Measurements from ENCODE around the gene SAPCD2. TPM values are rescaled to one million over a fixed set of nuclear protein-coding genes. Genes with fewer than 3 reads are reported as not detected.

The SAPCD2 gene
- total and polyA plus RNA-seq, 2 of the 8 experiments (the other 6 are each of a cell fraction or from before 2014, with no cell fraction given): 12.7 to 32.1 TPM

DNA sequence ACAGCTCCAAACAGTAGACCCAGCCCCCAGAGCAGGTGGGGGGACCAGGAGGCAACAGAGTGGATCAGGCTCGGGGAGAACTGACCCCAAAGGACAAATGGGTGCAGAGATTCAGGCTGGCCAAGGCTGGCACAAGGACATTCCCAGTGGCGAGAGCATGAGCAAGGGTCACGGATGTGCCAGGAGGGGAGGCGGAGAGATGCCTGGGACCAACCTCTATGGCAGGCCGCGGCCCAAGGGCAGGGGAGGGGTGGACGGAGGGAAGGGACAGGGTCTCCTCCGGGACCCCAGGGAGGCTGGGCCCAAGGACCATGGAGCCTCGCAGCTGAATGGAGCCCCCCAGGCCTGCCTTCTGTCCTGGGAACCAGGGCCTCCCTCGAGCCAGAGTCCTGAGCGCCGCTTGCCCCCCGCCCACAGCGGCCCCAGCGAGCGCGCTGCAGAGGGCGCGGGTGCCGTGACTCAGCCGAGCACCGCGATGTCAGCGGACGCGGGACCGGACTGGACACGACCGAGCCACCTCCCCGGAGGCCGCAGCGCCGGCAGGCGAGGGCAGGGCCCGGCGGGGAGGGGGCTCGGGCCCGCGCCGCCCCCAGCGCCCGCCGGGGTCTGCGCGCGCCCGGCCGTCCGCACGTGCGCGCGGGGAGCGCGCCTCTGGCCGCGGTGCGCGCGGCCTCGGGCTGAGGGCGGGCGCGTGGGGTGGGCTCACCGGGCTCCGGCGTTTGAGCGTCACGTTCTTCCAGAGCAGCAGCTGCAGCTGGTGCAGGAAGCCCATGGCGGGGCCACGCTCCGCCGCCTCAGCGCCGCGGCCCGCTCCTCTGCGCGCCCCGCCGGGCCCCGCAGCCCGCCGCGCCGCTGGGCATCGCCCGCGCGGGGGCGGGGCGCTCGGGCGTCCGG is 42.7 kb downstream of the SAPCD2 start, which contains the start of gene ABCA2:
TSS of gene ABCA2 (minus strand) at position 869 of the 894 bp plus-strand sequence. CDS start at position 772, 97 bp downstream.
- H2AK5ac ChIP-seq (ENCODE audit: low read depth, low read length): no peak within 1 kb of the TSS
- WGBS, 2 experiments (ENCODE audit: extremely low coverage in 1 of 2, insufficient coverage in 1 of 2, insufficient read length in 1 of 2, insufficient replicate concordance in 2 of 2, low coverage in 1 of 2, low lambda C conversion rate in 2 of 2, missing lambda C conversion rate in 1 of 2): 38% methylated on average over 16 of the region's 95 CpGs; no CpG with 5 or more reads in 1 of the 2 experiments
- no peak within 1 kb of the TSS for H3K14ac ChIP-seq (ENCODE audit: insufficient read length)
- peaks cover 0 to 4% of the 10 kb centered on the region in 2 experiments for H4K20me1 ChIP-seq (replicated peaks in 1 of 2; ENCODE audit: control insufficient read depth in 1 of 2, insufficient read depth in 2 of 2, low read length in 2 of 2)
- peak within 1 kb of the TSS; percentile 82; the same call in 1 of the 2 replicates for H2AFZ ChIP-seq (ENCODE audit: low read length)
- peak within 1 kb of the TSS; percentile 46 for H4K8ac ChIP-seq (ENCODE audit: extremely low read depth, insufficient read depth, low read length)
- DNase-seq (ENCODE audit: low read depth in 1 of 2, low spot score in 2 of 2) (no peak), FAIRE-seq (no peak)
- no peak within 1 kb of the TSS; a peak in 2 of 7 replicates for H3K9ac ChIP-seq (replicated peaks in 1 of 4; ENCODE audit: extremely low read depth in 1 of 4, low read depth in 3 of 4, low read length in 3 of 4)
- peak within 1 kb of the TSS; percentile 88; the same call in 1 of the 2 replicates for H2BK15ac ChIP-seq (ENCODE audit: low read length)
- H3K18ac ChIP-seq (ENCODE audit: extremely low read depth, low read length): peak within 1 kb of the TSS; percentile 60
- H3K4ac ChIP-seq (replicated peaks; ENCODE audit: insufficient read length, low read depth, low read length): peak within 1 kb of the TSS; percentile 80
- H3K36me3 ChIP-seq (ENCODE audit: control insufficient read depth in 2 of 4, insufficient read depth in 4 of 4, low read length in 3 of 4): no peaks in the 10 kb centered on the region
- H3K4me3 ChIP-seq (ENCODE audit: extremely low read depth in 1 of 4, insufficient read depth in 2 of 4, low read depth in 3 of 4, low read length in 4 of 4): peak within 1 kb of the TSS; percentile 37 to 78 (median 46)
- no peaks in the 10 kb centered on the region for H3K79me1 ChIP-seq (ENCODE audit: low read depth, low read length)
- H2BK120ac ChIP-seq (replicated peaks; ENCODE audit: low read depth, low read length): no peak within 1 kb of the TSS
- no peak within 1 kb of the TSS for H2BK5ac ChIP-seq (ENCODE audit: low read depth, low read length)
- H4K91ac ChIP-seq (replicated peaks; ENCODE audit: insufficient read length, low read length): peak within 1 kb of the TSS; percentile 59
- CTCF ChIA-PET (ENCODE audit: partially characterized antibody): interaction anchor here (0.8 to 8.5 kb wide), 26 partner anchors 7 to 234 kb away, joined by 3 to 110 read pairs (median 10); partner anchors contain the start of genes AJM1, C8G, CLIC3 and LCNL1
- peaks cover 4% of the 10 kb centered on the region; the same call in 1 of the 2 replicates for H3K23me2 ChIP-seq (ENCODE audit: low read depth, low read length)
- H2BK12ac ChIP-seq (ENCODE audit: low read depth, low read length): no peak within 1 kb of the TSS; the same call in 1 of the 2 replicates
- no peak within 1 kb of the TSS for H2BK20ac ChIP-seq (ENCODE audit: low read length)
- H3K56ac ChIP-seq (replicated peaks; ENCODE audit: insufficient read length, low read depth, low read length): no peak within 1 kb of the TSS
- H3K9me3 ChIP-seq (ENCODE audit: insufficient read depth in 2 of 2, low read depth in 1 of 2, low read length in 1 of 2): no peaks in the 10 kb centered on the region
- peak within 1 kb of the TSS; percentile 39 to 91 for H3K4me2 ChIP-seq (ENCODE audit: insufficient read depth in 1 of 2, low read depth in 2 of 2, low read length in 2 of 2)
- POLR2A ChIA-PET (ENCODE audit: partially characterized antibody): interaction anchor here (1.2 kb wide), 1 partner anchor 213 kb away, joined by 3 read pairs; the partner anchor contains the start of gene TUBB4B
- no peak within 1 kb of the TSS for H4K5ac ChIP-seq (ENCODE audit: insufficient read length, low read depth, low read length)
- no peaks in the 10 kb centered on the region for H3K79me2 ChIP-seq (ENCODE audit: control insufficient read depth in 1 of 2, insufficient read depth in 2 of 2, low read length in 2 of 2)
- no peak within 1 kb of the TSS for H3K23ac ChIP-seq (ENCODE audit: insufficient read length)
- H3K27ac ChIP-seq (ENCODE audit: low read depth, low read length): no peak within 1 kb of the TSS
- H3K27me3 ChIP-seq (replicated peaks in 1 of 4; ENCODE audit: control insufficient read depth in 3 of 4, extremely low read depth in 1 of 4, insufficient read depth in 3 of 4, low read length in 3 of 4): peaks cover 1 to 27% (median 15%) of the 10 kb centered on the region in 4 experiments; a peak in 6 of 7 replicates
- H3K4me1 ChIP-seq (replicated peaks in 1 of 4; ENCODE audit: control insufficient read depth in 3 of 4, insufficient read depth in 4 of 4, low read length in 3 of 4): peaks cover 0 to 11% (median 3%) of the 10 kb centered on the region in 4 experiments; a peak in 5 of 7 replicates
- TF ChIP-seq GTF2F1 (IDR thresholded peaks at IDR 0.05; ENCODE audit: borderline replicate concordance, low read depth, low read length): no peak
- TF ChIP-seq, protein P1, sequence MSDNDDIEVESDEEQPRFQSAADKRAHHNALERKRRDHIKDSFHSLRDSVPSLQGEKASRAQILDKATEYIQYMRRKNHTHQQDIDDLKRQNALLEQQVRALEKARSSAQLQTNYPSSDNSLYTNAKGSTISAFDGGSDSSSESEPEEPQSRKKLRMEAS (IDR thresholded peaks at IDR 0.05): peak; percentile 7; the same call in 1 of the 2 replicates
- TF ChIP-seq SAP30 (IDR thresholded peaks at IDR 0.05; ENCODE audit: insufficient read depth, insufficient replicate concordance, low read length): no peak
- no peak for TF ChIP-seq CHD1 (IDR thresholded peaks at IDR 0.05; ENCODE audit: low read depth, low read length)
- no peak for TF ChIP-seq SIRT6 (IDR thresholded peaks at IDR 0.05; ENCODE audit: low read length)
- no peak for TF ChIP-seq NANOG (IDR thresholded peaks at IDR 0.05; ENCODE audit: insufficient read depth, low read depth, low read length, poor library complexity, severe bottlenecking)
- TF ChIP-seq YY1 (IDR thresholded peaks at IDR 0.05; ENCODE audit: low read depth, low read length): no peak
- TF ChIP-seq ATF3 (IDR thresholded peaks at IDR 0.05; ENCODE audit: insufficient read depth, low read depth, low read length): no peak
- no peak for TF ChIP-seq HDAC2 (IDR thresholded peaks at IDR 0.05; ENCODE audit: borderline replicate concordance in 1 of 2, low read depth in 2 of 2, low read length in 2 of 2)
